HEK293 (cell line): ENCODE measurements around the gene SUDS3.

Experiments
- CTCF ChIA-PET: fragments of 350-600 bp; formaldehyde crosslinking; extraction: SDS; loops from one replicate; lab custom pipeline; 2021; ENCODE audit warnings: antibody characterized with exemption; lab: Yijun Ruan, JAX
- POLR2A ChIA-PET: fragments of 300-600 bp; formaldehyde crosslinking; extraction: SDS; loops from one replicate; lab custom pipeline; 2020; ENCODE audit warnings: antibody characterized with exemption, inconsistent platforms; lab: Yijun Ruan, JAX
- H3K27ac ChIP-seq: fragments of 200-500 bp; sonication (Bioruptor generic); 2 replicates; pipeline ENCODE4 v1.5.1; 2014; ENCODE audit warnings: low read depth, low read length, control low read depth, inconsistent platforms; ENCODE audit errors: extremely low read depth
- H3K36me3 ChIP-seq, 2 experiments: fragments of 200-500 bp in 1 of 2; sonication (Bioruptor generic) in 1 of 2; 1 replicate in 1 of 2; 2 replicates in 1 of 2; pipeline ENCODE4 v1.5.1; 2014 to 2017; ENCODE audit warnings: inconsistent platforms in 2 of 2, low read length in 2 of 2; ENCODE audit not compliant: control insufficient read depth in 2 of 2, insufficient read depth in 1 of 2
- H3K4me1 ChIP-seq: fragments of 200-500 bp; sonication (Bioruptor generic); 2 replicates; pipeline ENCODE4 v1.5.1; 2014; ENCODE audit warnings: mild to moderate bottlenecking, low read length, inconsistent platforms; ENCODE audit not compliant: control insufficient read depth, insufficient read depth
- H3K4me3 ChIP-seq: 2 replicates; pipeline ENCODE4 v1.5.1; 2011; ENCODE audit warnings: low read depth, mild to moderate bottlenecking, control low read depth, low read length, moderate library complexity
- H3K9me3 ChIP-seq: fragments of 200-500 bp; sonication (Bioruptor generic); 2 replicates; pipeline ENCODE4 v1.5.1; 2014; ENCODE audit warnings: low read depth, low read length, inconsistent platforms; ENCODE audit not compliant: control insufficient read depth, insufficient read depth
- AEBP2 ChIP-seq: fragments of 450-650 bp; formaldehyde crosslinking; IDR thresholded peaks from 2 replicates; pipeline ENCODE4 v1.5.1; 2016; ENCODE audit warnings: missing biosample characterization, missing genetic modification characterization, borderline replicate concordance
- PRDM6 ChIP-seq: fragments of 450-650 bp; formaldehyde crosslinking; IDR thresholded peaks from 2 replicates; pipeline ENCODE4 v1.5.1; 2017; ENCODE audit warnings: missing biosample characterization, missing genetic modification characterization
- ZBTB20 ChIP-seq: fragments of 450-650 bp; formaldehyde crosslinking; IDR thresholded peaks from 2 replicates; pipeline ENCODE4 v1.5.1; 2016; ENCODE audit warnings: missing biosample characterization, missing genetic modification characterization
- ZNF184 ChIP-seq: fragments of 450-650 bp; IDR thresholded peaks from 2 replicates; pipeline ENCODE4 v1.5.1; 2018; ENCODE audit warnings: missing biosample characterization, mild to moderate bottlenecking, missing genetic modification characterization
- ZNF19 ChIP-seq: fragments of 450-650 bp; formaldehyde crosslinking; IDR thresholded peaks from 2 replicates; pipeline ENCODE4; 2016; ENCODE audit warnings: missing biosample characterization, missing genetic modification characterization, low read depth
- ZNF26 ChIP-seq: fragments of 450-650 bp; formaldehyde crosslinking; IDR thresholded peaks from 2 replicates; pipeline ENCODE4 v1.5.1; 2016; ENCODE audit warnings: missing biosample characterization, missing genetic modification characterization
- ZNF362 ChIP-seq: fragments of 450-650 bp; formaldehyde crosslinking; IDR thresholded peaks from 2 replicates; pipeline ENCODE4 v1.5.1; 2016; ENCODE audit warnings: missing biosample characterization, missing genetic modification characterization
- ZNF366 ChIP-seq: fragments of 450-650 bp; formaldehyde crosslinking; conservative IDR thresholded peaks from 2 replicates; pipeline ENCODE4 v1.5.1; 2016; ENCODE audit warnings: missing biosample characterization, missing genetic modification characterization
- ZNF530 ChIP-seq: fragments of 450-650 bp; formaldehyde crosslinking; IDR thresholded peaks from 2 replicates; pipeline ENCODE4 v1.5.1; 2016; ENCODE audit warnings: low read depth, missing biosample characterization, missing genetic modification characterization
- ZNF560 ChIP-seq: fragments of 450-650 bp; formaldehyde crosslinking; IDR thresholded peaks from 2 replicates; pipeline ENCODE4 v1.5.1; 2017; ENCODE audit warnings: missing biosample characterization, missing genetic modification characterization, borderline replicate concordance
- ZNF664 ChIP-seq: fragments of 450-650 bp; formaldehyde crosslinking; IDR thresholded peaks from 2 replicates; pipeline ENCODE4 v1.5.1; 2016; ENCODE audit warnings: missing biosample characterization, missing genetic modification characterization
- ZNF701 ChIP-seq: fragments of 450-650 bp; formaldehyde crosslinking; IDR thresholded peaks from 2 replicates; pipeline ENCODE4 v1.5.1; 2016; ENCODE audit warnings: missing biosample characterization, missing genetic modification characterization

The SUDS3 gene

GRCh38 chr12:118359541-118359915 lies 16.8 kb upstream of the SUDS3 start:
- ChIA-PET CTCF (interaction anchor here (1.0 to 5.0 kb wide), 2 partner anchors 10 to 16 kb away, joined by 3 to 40 read pairs; partner anchors contain the start of gene SUDS3), POLR2A (interaction anchor here (0.5 to 1.7 kb wide), 2 partner anchors 10 to 220 kb away, joined by 3 to 5 read pairs; no protein-coding TSS in a partner anchor)
- H3K4me1 ChIP-seq: peaks cover 6% of the 10 kb centered on the region; the same call in 1 of the 2 replicates
- H3K4me3 ChIP-seq: no peak overlapping the region
- TF ChIP-seq ZNF362 (tag by site-specific recombination) (no peak), ZNF19 (no peak), AEBP2 (tag by site-specific recombination) (no peak)
- H3K9me3 ChIP-seq: no peaks in the 10 kb centered on the region
- H3K27ac ChIP-seq: no peak overlapping the region
- no peaks in the 10 kb centered on the region for H3K36me3 ChIP-seq

- Histone ChIP-seq H3K9me3 (no peaks in the 10 kb centered on the region), H3K36me3 (no peaks in the 10 kb centered on the region), H3K27ac (no peak overlapping the region), H3K4me1 (peaks cover 6% of the 10 kb centered on the region; the same call in 1 of the 2 replicates), H3K4me3 (no peak overlapping the region)
- ChIA-PET CTCF (no interaction called here), POLR2A (no interaction called here)
- TF ChIP-seq ZBTB20 (no peak), PRDM6 (tag by site-specific recombination) (0 out of 2 replicates have a peak, but pooled peaks have one; percentile 4)
Observed at GRCh38 chr12:118361092-118361404, 15.3 kb upstream of the SUDS3 start.

GRCh38 chr12:118361889-118362288 lies 14.5 kb upstream of the SUDS3 start:
- no peak for TF ChIP-seq ZNF26 (tag by site-specific recombination)
- no peak for TF ChIP-seq ZNF530 (tag by site-specific recombination)
- TF ChIP-seq ZNF664 (tag by site-specific recombination): 0 out of 2 replicates have a peak, but pooled peaks have one; percentile 23
- no peak for TF ChIP-seq ZNF701 (tag by site-specific recombination)
- Histone ChIP-seq H3K36me3 (no peaks in the 10 kb centered on the region), H3K4me1 (peaks cover 6% of the 10 kb centered on the region; the same call in 1 of the 2 replicates), H3K27ac (no peak overlapping the region), H3K4me3 (no peak overlapping the region), H3K9me3 (no peaks in the 10 kb centered on the region)
- POLR2A ChIA-PET: no interaction called here
- CTCF ChIA-PET: interaction anchor here (0.7 kb wide), 1 partner anchor 27 kb away, joined by 3 read pairs; no protein-coding TSS in a partner anchor

- no peak overlapping the region for H3K4me3 ChIP-seq
- CTCF ChIA-PET: interaction anchor here (2.5 kb wide), 1 partner anchor 9 kb away, joined by 10 read pairs; no protein-coding TSS in a partner anchor
- no peaks in the 10 kb centered on the region for H3K4me1 ChIP-seq
- H3K27ac ChIP-seq: no peak overlapping the region
- no peaks in the 10 kb centered on the region for H3K9me3 ChIP-seq
- no peaks in the 10 kb centered on the region for H3K36me3 ChIP-seq
- POLR2A ChIA-PET: interaction anchor here (1.7 kb wide), 1 partner anchor 10 kb away, joined by 5 read pairs; no protein-coding TSS in a partner anchor
- no peak for TF ChIP-seq ZNF184 (tag by site-specific recombination)
- no peak for TF ChIP-seq ZNF366 (tag by site-specific recombination)
- TF ChIP-seq ZNF362 (tag by site-specific recombination): 0 out of 2 replicates have a peak, but pooled peaks have one; percentile 34
- no peak for TF ChIP-seq ZNF560 (tag by site-specific recombination)
- TF ChIP-seq, all 188 proteins: peak for 1
Observed at GRCh38 chr12:118368821-118369220, 7.5 kb upstream of the SUDS3 start.
